H1 (cell line): Measurements from ENCODE around the gene CYP4A22. TPM values are rescaled to one million over a fixed set of nuclear protein-coding genes. Genes with fewer than 3 reads are reported as not detected.

Source experiments
- CTCF ChIA-PET: fragments of 300-600 bp; sonication (Branson Sonifier 250); formaldehyde crosslinking; loops from one replicate; lab custom pipeline; 2021; ENCODE audit not compliant: partially characterized antibody; lab: Charles Lee
- POLR2A ChIA-PET: fragments of 300-600 bp; sonication (Branson Sonifier 250); formaldehyde crosslinking; loops from one replicate; lab custom pipeline; 2021; ENCODE audit warnings: inconsistent platforms; ENCODE audit not compliant: partially characterized antibody; lab: Charles Lee
- DNase-seq, 2 experiments: peaks; one replicate each; pipeline versions ENCODE4 v3.0.0 to v3.0.0-alpha.2; 2010 to 2022; ENCODE audit warnings: low spot score in 2 of 2, low read depth in 1 of 2, mixed read lengths in 1 of 2
- FAIRE-seq: peaks from 2 replicates; lab custom pipeline; 2011; peaks lifted over from hg19 to GRCh38; lab: Jason Lieb, UNC
- H2AFZ ChIP-seq: 2 replicates; pipeline ENCODE4 v1.8.1; 2012; ENCODE audit warnings: low read length, inconsistent platforms
- H2AK5ac ChIP-seq: 2 replicates; pipeline ENCODE4 v1.6.1; 2013; ENCODE audit warnings: low read depth, low read length
- H2BK120ac ChIP-seq: replicated peaks from 2 replicates; pipeline ENCODE3; 2013; ENCODE audit warnings: low read depth, low read length, inconsistent platforms
- H2BK12ac ChIP-seq: 2 replicates; pipeline ENCODE4 v1.6.1; 2013; ENCODE audit warnings: low read depth, low read length
- H2BK15ac ChIP-seq: 2 replicates; pipeline ENCODE4 v1.6.1; 2013; ENCODE audit warnings: low read length
- H2BK20ac ChIP-seq: 2 replicates; pipeline ENCODE4 v1.6.1; 2013; ENCODE audit warnings: low read length
- H2BK5ac ChIP-seq: 2 replicates; pipeline ENCODE4 v1.6.1; 2013; ENCODE audit warnings: low read depth, low read length
- H3K14ac ChIP-seq: 2 replicates; pipeline ENCODE4 v1.6.1; 2013; ENCODE audit warnings: inconsistent platforms; ENCODE audit not compliant: insufficient read length
- H3K18ac ChIP-seq: 2 replicates; pipeline ENCODE4 v1.6.1; 2013; ENCODE audit warnings: low read length; ENCODE audit errors: extremely low read depth
- H3K23ac ChIP-seq: 2 replicates; pipeline ENCODE4 v1.6.1; 2013; ENCODE audit warnings: inconsistent platforms; ENCODE audit not compliant: insufficient read length
- H3K23me2 ChIP-seq: 2 replicates; pipeline ENCODE4 v1.6.1; 2013; ENCODE audit warnings: low read depth, low read length
- H3K27ac ChIP-seq: 2 replicates; pipeline ENCODE4 v1.6.1; 2011; ENCODE audit warnings: low read depth, low read length, inconsistent platforms
- H3K27me3 ChIP-seq, 4 experiments: replicated peaks in 1 of 4; 1 replicate in 1 of 4; 2 replicates in 3 of 4; pipeline versions ENCODE4 v1.6.1 to v1.8.1; 2011 to 2013; ENCODE audit warnings: low read length in 3 of 4, mild to moderate bottlenecking in 3 of 4, inconsistent platforms in 2 of 4, mixed read lengths in 2 of 4, moderate library complexity in 1 of 4; ENCODE audit not compliant: control insufficient read depth in 3 of 4, insufficient read depth in 3 of 4; ENCODE audit errors: extremely low read depth in 1 of 4
- H3K36me3 ChIP-seq, 4 experiments: 2 replicates each; pipeline versions ENCODE4 v1.6.1 to v1.8.1; 2011 to 2013; ENCODE audit warnings: mild to moderate bottlenecking in 4 of 4, low read length in 3 of 4, moderate library complexity in 2 of 4, control low read depth in 1 of 4, inconsistent platforms in 1 of 4; ENCODE audit not compliant: insufficient read depth in 4 of 4, control insufficient read depth in 2 of 4
- H3K4ac ChIP-seq: replicated peaks from 2 replicates; pipeline ENCODE3; 2013; ENCODE audit warnings: low read length, low read depth, mixed read lengths, inconsistent platforms; ENCODE audit not compliant: insufficient read length
- H3K4me1 ChIP-seq, 4 experiments: replicated peaks in 1 of 4; 1 replicate in 1 of 4; 2 replicates in 3 of 4; pipeline versions ENCODE4 v1.6.1 to v1.8.1; 2011 to 2013; ENCODE audit warnings: low read length in 3 of 4, inconsistent platforms in 2 of 4, mixed read lengths in 1 of 4; ENCODE audit not compliant: insufficient read depth in 4 of 4, control insufficient read depth in 3 of 4
- H3K4me2 ChIP-seq, 2 experiments: 2 replicates each; pipeline versions ENCODE4 v1.6.1 to v1.8.1; 2011 to 2013; ENCODE audit warnings: low read depth in 2 of 2, low read length in 2 of 2, control low read depth in 1 of 2, inconsistent platforms in 1 of 2, mild to moderate bottlenecking in 1 of 2; ENCODE audit not compliant: insufficient read depth in 1 of 2
- H3K4me3 ChIP-seq, 4 experiments: fragments of 200-600, 300-600 bp in 1 of 4; sonication (generic), shearing (Covaris generic), sonication (Bioruptor Twin) in 1 of 4; 2 replicates each; pipeline versions ENCODE4 v1.5.1 to v1.8.1; 2011 to 2016; ENCODE audit warnings: low read length in 4 of 4, low read depth in 3 of 4, control low read depth in 2 of 4, inconsistent platforms in 2 of 4, mild to moderate bottlenecking in 2 of 4, mixed read lengths in 1 of 4, moderate library complexity in 1 of 4; ENCODE audit not compliant: insufficient read depth in 2 of 4; ENCODE audit errors: extremely low read depth in 1 of 4
- H3K56ac ChIP-seq: replicated peaks from 2 replicates; pipeline ENCODE3; 2013; ENCODE audit warnings: low read depth, mild to moderate bottlenecking, mixed read lengths, low read length, inconsistent platforms; ENCODE audit not compliant: insufficient read length
- H3K79me1 ChIP-seq: 2 replicates; pipeline ENCODE4 v1.6.1; 2013; ENCODE audit warnings: low read depth, low read length, control low read depth
- H3K79me2 ChIP-seq, 2 experiments: 2 replicates each; pipeline versions ENCODE4 v1.6.1 to v1.8.1; 2012 to 2013; ENCODE audit warnings: low read length in 2 of 2, mild to moderate bottlenecking in 2 of 2, inconsistent platforms in 1 of 2; ENCODE audit not compliant: insufficient read depth in 2 of 2, control insufficient read depth in 1 of 2
- H3K9ac ChIP-seq, 4 experiments: replicated peaks in 1 of 4; 1 replicate in 1 of 4; 2 replicates in 3 of 4; pipeline versions ENCODE4 v1.6.1 to v1.8.1; 2011 to 2013; ENCODE audit warnings: low read depth in 3 of 4, low read length in 3 of 4, control low read depth in 2 of 4, mild to moderate bottlenecking in 2 of 4, moderate library complexity in 2 of 4, inconsistent platforms in 1 of 4; ENCODE audit errors: extremely low read depth in 1 of 4
- H3K9me3 ChIP-seq, 2 experiments: 2 replicates each; pipeline versions ENCODE4 v1.6.1 to v1.8.1; 2012 to 2013; ENCODE audit warnings: mild to moderate bottlenecking in 2 of 2, moderate library complexity in 2 of 2, control low read depth in 1 of 2, inconsistent platforms in 1 of 2, low read depth in 1 of 2, low read length in 1 of 2, mixed read lengths in 1 of 2; ENCODE audit not compliant: insufficient read depth in 2 of 2
- H4K20me1 ChIP-seq, 2 experiments: replicated peaks in 1 of 2; 2 replicates each; pipeline versions ENCODE3 to v1.8.1; 2011 to 2013; ENCODE audit warnings: inconsistent platforms in 2 of 2, low read length in 2 of 2, mild to moderate bottlenecking in 1 of 2; ENCODE audit not compliant: insufficient read depth in 2 of 2, control insufficient read depth in 1 of 2
- H4K5ac ChIP-seq: 2 replicates; pipeline ENCODE4 v1.6.1; 2013; ENCODE audit warnings: low read length, low read depth, mixed read lengths, inconsistent platforms; ENCODE audit not compliant: insufficient read length
- H4K8ac ChIP-seq: 2 replicates; pipeline ENCODE4 v1.8.0; 2013; ENCODE audit warnings: mild to moderate bottlenecking, moderate library complexity, low read length, inconsistent platforms; ENCODE audit not compliant: insufficient read depth; ENCODE audit errors: extremely low read depth
- H4K91ac ChIP-seq: replicated peaks from 2 replicates; pipeline ENCODE3; 2013; ENCODE audit warnings: low read length, mixed read lengths, inconsistent platforms; ENCODE audit not compliant: insufficient read length
- ATF2 ChIP-seq: IDR thresholded peaks from 2 replicates; pipeline ENCODE4 v1.6.1; 2012; ENCODE audit warnings: low read length, inconsistent platforms
- BRCA1 ChIP-seq: IDR thresholded peaks from 2 replicates; pipeline ENCODE4 v1.6.1; 2012; ENCODE audit warnings: low read depth, low read length, improper control_type of control experiment
- POU5F1 ChIP-seq: IDR thresholded peaks from 2 replicates; pipeline ENCODE4 v1.6.1; 2011; ENCODE audit warnings: low read depth, mild to moderate bottlenecking, low read length, moderate library complexity
- WGBS, 2 experiments: shearing (Covaris generic) in 1 of 2; methylation state at CpG; one replicate each; pipeline versions ENCODE4 v1.1.6 to v1.1.7; 2013 to 2015; ENCODE audit warnings: low lambda C conversion rate in 2 of 2, mixed read lengths in 2 of 2, inconsistent platforms in 1 of 2, low coverage in 1 of 2, missing lambda C conversion rate in 1 of 2; ENCODE audit not compliant: insufficient replicate concordance in 2 of 2, insufficient coverage in 1 of 2, insufficient read length in 1 of 2; ENCODE audit errors: extremely low coverage in 1 of 2, missing lambda C conversion rate in 1 of 2; 5-methylcytosine and 5-hydroxymethylcytosine counted together
- polyA plus RNA-seq, 7 experiments: library from polyadenylated mRNA; depleted of rRNA in 3 of 7; stranded (reverse) in 5 of 7; unstranded in 2 of 7; fragments of >200 nt in 5 of 7; fragments of 200-250 nt in 2 of 7; gene quantifications; 1 replicate in 5 of 7; 2 replicates in 1 of 7; 4 replicates in 1 of 7; pipeline versions ENCODE4 v1.2.1 to v1.2.3, GENCODE V29; 2011 to 2013; ENCODE audit warnings: missing spikeins in 2 of 7, mixed read lengths in 2 of 7
- total RNA-seq: library from RNA; stranded (reverse); fragmentation: NEBNext Ultra II Directional; extraction: Animal tissue kit (Norgen Biotek cat#: 25700); gene quantifications from 2 replicates; pipeline ENCODE4 v1.2.1, GENCODE V29; 2021

CYP4A22 gene
- total and polyA plus RNA-seq, 2 of the 8 experiments (the other 6 are each of a cell fraction or from before 2014, with no cell fraction given): not detected

DNA sequence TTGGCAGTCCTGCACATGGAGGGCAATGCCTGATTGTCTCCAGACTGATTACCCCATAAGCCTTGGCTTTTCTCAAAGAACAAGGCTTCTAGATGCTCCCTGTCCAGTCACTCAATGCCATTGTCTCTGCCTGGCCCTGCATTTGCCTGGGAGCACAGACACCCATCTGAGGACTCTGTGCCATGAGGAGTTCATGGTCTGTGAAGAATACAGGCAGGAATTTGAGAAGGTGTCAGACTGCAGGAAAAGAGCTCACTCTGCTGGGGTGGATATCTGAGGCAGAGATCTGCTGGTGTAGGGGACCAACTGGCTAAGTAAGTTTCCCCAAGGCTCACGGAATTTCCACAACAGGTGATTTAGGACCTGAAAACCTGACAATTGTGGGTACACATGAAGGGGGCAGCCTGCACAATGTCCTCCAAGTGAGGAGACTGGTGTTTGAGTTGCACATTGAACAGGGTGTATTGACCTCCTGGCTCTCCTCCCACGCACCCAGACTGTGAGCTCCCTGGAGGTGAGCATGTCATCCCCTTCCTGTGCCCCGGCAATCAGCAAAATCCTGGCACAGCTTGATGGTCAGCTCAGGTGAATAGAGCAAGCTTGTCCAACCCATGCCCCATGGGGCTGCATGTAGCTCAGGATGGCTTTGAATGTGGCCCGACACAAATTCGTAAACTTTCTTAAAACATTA lies 829 bp downstream of the CYP4A22 start:
- Histone ChIP-seq H2BK15ac (no peak overlapping the region), H4K8ac (no peak overlapping the region), H3K79me1 (no peaks in the 10 kb centered on the region), H4K20me1 (no peaks in the 10 kb centered on the region), H3K14ac (no peak overlapping the region), H2AK5ac (no peak overlapping the region), H3K4ac (no peak overlapping the region), H3K4me3 (no peak overlapping the region), H3K4me2 (no peak overlapping the region), H2BK12ac (no peak overlapping the region), H4K91ac (no peak overlapping the region), H3K9ac (no peak overlapping the region), H3K27ac (no peak overlapping the region), H3K23me2 (no peaks in the 10 kb centered on the region), H3K4me1 (no peaks in the 10 kb centered on the region; a peak in 2 of 7 replicates), H3K18ac (no peak overlapping the region), H2AFZ (no peak overlapping the region), H3K23ac (no peak overlapping the region), H2BK120ac (no peak overlapping the region), H3K27me3 (no peaks in the 10 kb centered on the region), H3K9me3 (no peaks in the 10 kb centered on the region), H3K79me2 (no peaks in the 10 kb centered on the region), H2BK20ac (no peak overlapping the region; the same call in 1 of the 2 replicates), H3K56ac (no peak overlapping the region), H3K36me3 (no peaks in the 10 kb centered on the region), H2BK5ac (no peak overlapping the region), H4K5ac (no peak overlapping the region)
- POLR2A ChIA-PET: no interaction called here
- DNase-seq (no peak), FAIRE-seq (no peak)
- CTCF ChIA-PET: interaction anchor here (1.7 to 1.8 kb wide), 2 partner anchors 9 to 41 kb away, joined by 3 to 7 read pairs; no protein-coding TSS in a partner anchor
- 89% methylated on average over 5 of the region's 5 CpGs; no CpG with 5 or more reads in 1 of the 2 experiments for WGBS, 2 experiments
- TF ChIP-seq BRCA1 (no peak), POU5F1 (no peak), ATF2 (no peak)
